Measurements from ENCODE around the gene TMEM156.

TMEM156 gene

GRCh38 chr4:38924353-38924752 lies 107.9 kb downstream of the TMEM156 start:
- no peak overlapping the region for H3K4me3 ChIP-seq (replicated peaks; ENCODE audit: low read depth, low read length)
- no peak for TF ChIP-seq CTCF (IDR thresholded peaks at IDR 0.05; ENCODE audit: low read depth, low read length, missing control alignments)
- no peak for DNase-seq (ENCODE audit: extremely low read depth, low read depth)

- no peak overlapping the region for H3K4me3 ChIP-seq (replicated peaks; ENCODE audit: low read depth, low read length)
- no peak for DNase-seq (ENCODE audit: extremely low read depth, low read depth)
- TF ChIP-seq CTCF (IDR thresholded peaks at IDR 0.05; ENCODE audit: low read depth, low read length, missing control alignments), result no peak
These were observed 108.5 kb downstream of the TMEM156 start for GRCh38 chr4:38923746-38924145.

- TF ChIP-seq CTCF (IDR thresholded peaks at IDR 0.05; ENCODE audit: low read depth, low read length, missing control alignments), result no peak
- H3K4me3 ChIP-seq (replicated peaks; ENCODE audit: low read depth, low read length), result no peak overlapping the region
These were observed 111.1 kb downstream of the TMEM156 start for GRCh38 chr4:38921151-38921550.

GRCh38 chr4:38920677-38921076 lies 111.5 kb downstream of the TMEM156 start:
- no peak for DNase-seq (ENCODE audit: extremely low read depth, low read depth)
- no peak overlapping the region for H3K4me3 ChIP-seq (replicated peaks; ENCODE audit: low read depth, low read length)
- no peak for TF ChIP-seq CTCF (IDR thresholded peaks at IDR 0.05; ENCODE audit: low read depth, low read length, missing control alignments)

More at GRCh38 chr4:38921151-38921550, 111.1 kb downstream of the TMEM156 start:
- no peak for DNase-seq (ENCODE audit: extremely low read depth, low read depth)

- no peak overlapping the region for H3K4me3 ChIP-seq (replicated peaks; ENCODE audit: low read depth, low read length)
- no peak for TF ChIP-seq CTCF (IDR thresholded peaks at IDR 0.05; ENCODE audit: low read depth, low read length, missing control alignments)
- DNase-seq (ENCODE audit: extremely low read depth, low read depth), result no peak
These were observed 112.0 kb downstream of the TMEM156 start for GRCh38 chr4:38920186-38920585.

GRCh38 chr4:38919494-38919893 lies 112.7 kb downstream of the TMEM156 start:
- no peak overlapping the region for H3K4me3 ChIP-seq (replicated peaks; ENCODE audit: low read depth, low read length)
- DNase-seq (ENCODE audit: extremely low read depth, low read depth), result no peak
- no peak for TF ChIP-seq CTCF (IDR thresholded peaks at IDR 0.05; ENCODE audit: low read depth, low read length, missing control alignments)

GRCh38 chr4:38917481-38918025 lies 114.7 kb downstream of the TMEM156 start:
- no peak for DNase-seq (ENCODE audit: extremely low read depth, low read depth)
- no peak overlapping the region for H3K4me3 ChIP-seq (replicated peaks; ENCODE audit: low read depth, low read length)
- TF ChIP-seq CTCF (IDR thresholded peaks at IDR 0.05; ENCODE audit: low read depth, low read length, missing control alignments), result no peak
